ENCODE data around the gene ELOA. TPM values are rescaled to one million over a fixed set of nuclear protein-coding genes. Genes with fewer than 3 reads are reported as not detected.
A peak's percentile ranks its signal among the peaks of the same experiment; 100 is the strongest.

Gene ELOA
- total and polyA plus RNA-seq, 2 of the 13 experiments (the other 11 are each of a cell fraction or from before 2014, with no cell fraction given): 14.2 to 28.5 TPM

DNA sequence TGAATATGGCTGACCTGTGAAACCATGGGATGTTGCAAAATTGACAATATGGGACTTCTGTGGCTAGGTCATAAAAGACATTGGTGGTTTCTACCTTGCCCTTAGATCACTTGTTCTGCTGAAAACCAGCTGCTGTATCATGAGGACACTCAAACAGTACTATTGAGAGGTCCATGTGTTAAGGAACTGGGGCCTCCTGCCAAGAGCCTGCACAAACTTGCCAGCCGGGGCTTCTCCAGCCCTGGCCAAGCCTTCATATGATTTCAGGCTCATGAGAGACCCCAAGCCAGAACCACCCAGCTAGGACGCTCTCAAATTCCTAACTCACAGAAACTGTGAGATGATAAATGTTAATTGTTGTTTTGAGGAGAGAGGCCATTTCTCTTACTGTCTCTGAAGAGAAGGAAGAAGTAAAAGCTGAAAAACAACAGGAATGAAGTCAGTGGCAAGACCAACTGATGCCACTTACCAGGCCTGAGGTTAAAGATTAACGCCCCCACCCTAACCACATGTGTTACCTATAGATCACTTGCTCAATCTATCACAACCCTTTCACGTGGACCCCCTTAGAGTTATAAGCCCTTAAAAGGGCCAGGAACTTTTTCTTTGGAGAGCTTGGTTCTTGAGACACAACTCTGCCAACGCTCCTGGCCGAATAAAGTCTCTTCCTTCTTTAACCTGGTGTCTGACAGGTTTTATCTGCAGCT is 31.1 kb downstream of the ELOA start (continued):
- peak; percentile 56 for TF ChIP-seq ELF3 (CRISPR knock-in tag; IDR thresholded peaks at IDR 0.05)
- peak; percentile 74; the same call in 1 of the 2 replicates for TF ChIP-seq ZBTB20 (CRISPR knock-in tag; IDR thresholded peaks at IDR 0.05; ENCODE audit: borderline replicate concordance, low read depth)
- TF ChIP-seq GATAD2A (CRISPR knock-in tag; IDR thresholded peaks at IDR 0.05): peak; percentile 83; the same call in 1 of the 2 replicates
- no peak for TF ChIP-seq HOMEZ (CRISPR knock-in tag; IDR thresholded peaks at IDR 0.05; ENCODE audit: low read depth)
- TF ChIP-seq SOX5 (CRISPR knock-in tag; IDR thresholded peaks at IDR 0.05; ENCODE audit: borderline replicate concordance): 0 out of 2 replicates have a peak, but pooled peaks have one; percentile 31
- TF ChIP-seq, protein P1, sequence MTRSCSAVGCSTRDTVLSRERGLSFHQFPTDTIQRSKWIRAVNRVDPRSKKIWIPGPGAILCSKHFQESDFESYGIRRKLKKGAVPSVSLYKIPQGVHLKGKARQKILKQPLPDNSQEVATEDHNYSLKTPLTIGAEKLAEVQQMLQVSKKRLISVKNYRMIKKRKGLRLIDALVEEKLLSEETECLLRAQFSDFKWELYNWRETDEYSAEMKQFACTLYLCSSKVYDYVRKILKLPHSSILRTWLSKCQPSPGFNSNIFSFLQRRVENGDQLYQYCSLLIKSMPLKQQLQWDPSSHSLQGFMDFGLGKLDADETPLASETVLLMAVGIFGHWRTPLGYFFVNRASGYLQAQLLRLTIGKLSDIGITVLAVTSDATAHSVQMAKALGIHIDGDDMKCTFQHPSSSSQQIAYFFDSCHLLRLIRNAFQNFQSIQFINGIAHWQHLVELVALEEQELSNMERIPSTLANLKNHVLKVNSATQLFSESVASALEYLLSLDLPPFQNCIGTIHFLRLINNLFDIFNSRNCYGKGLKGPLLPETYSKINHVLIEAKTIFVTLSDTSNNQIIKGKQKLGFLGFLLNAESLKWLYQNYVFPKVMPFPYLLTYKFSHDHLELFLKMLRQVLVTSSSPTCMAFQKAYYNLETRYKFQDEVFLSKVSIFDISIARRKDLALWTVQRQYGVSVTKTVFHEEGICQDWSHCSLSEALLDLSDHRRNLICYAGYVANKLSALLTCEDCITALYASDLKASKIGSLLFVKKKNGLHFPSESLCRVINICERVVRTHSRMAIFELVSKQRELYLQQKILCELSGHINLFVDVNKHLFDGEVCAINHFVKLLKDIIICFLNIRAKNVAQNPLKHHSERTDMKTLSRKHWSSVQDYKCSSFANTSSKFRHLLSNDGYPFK (CRISPR knock-in tag; IDR thresholded peaks at IDR 0.05; ENCODE audit: borderline replicate concordance): no peak
- no peak for TF ChIP-seq ZNF747 (CRISPR knock-in tag; IDR thresholded peaks at IDR 0.05; ENCODE audit: borderline replicate concordance)
- TF ChIP-seq, protein P2, sequence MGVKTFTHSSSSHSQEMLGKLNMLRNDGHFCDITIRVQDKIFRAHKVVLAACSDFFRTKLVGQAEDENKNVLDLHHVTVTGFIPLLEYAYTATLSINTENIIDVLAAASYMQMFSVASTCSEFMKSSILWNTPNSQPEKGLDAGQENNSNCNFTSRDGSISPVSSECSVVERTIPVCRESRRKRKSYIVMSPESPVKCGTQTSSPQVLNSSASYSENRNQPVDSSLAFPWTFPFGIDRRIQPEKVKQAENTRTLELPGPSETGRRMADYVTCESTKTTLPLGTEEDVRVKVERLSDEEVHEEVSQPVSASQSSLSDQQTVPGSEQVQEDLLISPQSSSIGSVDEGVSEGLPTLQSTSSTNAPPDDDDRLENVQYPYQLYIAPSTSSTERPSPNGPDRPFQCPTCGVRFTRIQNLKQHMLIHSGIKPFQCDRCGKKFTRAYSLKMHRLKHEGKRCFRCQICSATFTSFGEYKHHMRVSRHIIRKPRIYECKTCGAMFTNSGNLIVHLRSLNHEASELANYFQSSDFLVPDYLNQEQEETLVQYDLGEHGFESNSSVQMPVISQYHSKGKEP (CRISPR knock-in tag; IDR thresholded peaks at IDR 0.05): no peak
- no peak for TF ChIP-seq ZNF17 (CRISPR knock-in tag; IDR thresholded peaks at IDR 0.05)
- TF ChIP-seq IKZF1 (IDR thresholded peaks at IDR 0.05): no peak
- no peak for TF ChIP-seq ZNF549 (CRISPR knock-in tag; IDR thresholded peaks at IDR 0.05)
- peak; percentile 77 for TF ChIP-seq HNF1B (CRISPR knock-in tag; IDR thresholded peaks at IDR 0.05)
- TF ChIP-seq PAF1 (CRISPR knock-in tag; IDR thresholded peaks at IDR 0.05): no peak
- TF ChIP-seq, protein P3, sequence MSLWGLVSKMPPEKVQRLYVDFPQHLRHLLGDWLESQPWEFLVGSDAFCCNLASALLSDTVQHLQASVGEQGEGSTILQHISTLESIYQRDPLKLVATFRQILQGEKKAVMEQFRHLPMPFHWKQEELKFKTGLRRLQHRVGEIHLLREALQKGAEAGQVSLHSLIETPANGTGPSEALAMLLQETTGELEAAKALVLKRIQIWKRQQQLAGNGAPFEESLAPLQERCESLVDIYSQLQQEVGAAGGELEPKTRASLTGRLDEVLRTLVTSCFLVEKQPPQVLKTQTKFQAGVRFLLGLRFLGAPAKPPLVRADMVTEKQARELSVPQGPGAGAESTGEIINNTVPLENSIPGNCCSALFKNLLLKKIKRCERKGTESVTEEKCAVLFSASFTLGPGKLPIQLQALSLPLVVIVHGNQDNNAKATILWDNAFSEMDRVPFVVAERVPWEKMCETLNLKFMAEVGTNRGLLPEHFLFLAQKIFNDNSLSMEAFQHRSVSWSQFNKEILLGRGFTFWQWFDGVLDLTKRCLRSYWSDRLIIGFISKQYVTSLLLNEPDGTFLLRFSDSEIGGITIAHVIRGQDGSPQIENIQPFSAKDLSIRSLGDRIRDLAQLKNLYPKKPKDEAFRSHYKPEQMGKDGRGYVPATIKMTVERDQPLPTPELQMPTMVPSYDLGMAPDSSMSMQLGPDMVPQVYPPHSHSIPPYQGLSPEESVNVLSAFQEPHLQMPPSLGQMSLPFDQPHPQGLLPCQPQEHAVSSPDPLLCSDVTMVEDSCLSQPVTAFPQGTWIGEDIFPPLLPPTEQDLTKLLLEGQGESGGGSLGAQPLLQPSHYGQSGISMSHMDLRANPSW (CRISPR knock-in tag; IDR thresholded peaks at IDR 0.05; ENCODE audit: borderline replicate concordance): no peak
